Lower leg skin (tissue), 3 donors: ENCODE measurements around the gene AIMP1.

Experiments used
- POLR2A ChIP-seq, 2 donors: fragments of 450-650 bp; IDR thresholded peaks; one replicate each; pipeline ENCODE4 v1.6.1; 2016 to 2017; ENCODE audit warnings: antibody characterized with exemption in 2 of 2, mild to moderate bottlenecking in 1 of 2, moderate library complexity in 1 of 2
- TF ChIP-seq, protein P1 (sequence below), 3 donors: fragments of 450-650 bp; IDR thresholded peaks; one replicate each; pipeline ENCODE4 v1.5.1; 2016; ENCODE audit warnings: antibody characterized with exemption in 3 of 3, mild to moderate bottlenecking in 3 of 3, moderate library complexity in 2 of 3

DNA sequence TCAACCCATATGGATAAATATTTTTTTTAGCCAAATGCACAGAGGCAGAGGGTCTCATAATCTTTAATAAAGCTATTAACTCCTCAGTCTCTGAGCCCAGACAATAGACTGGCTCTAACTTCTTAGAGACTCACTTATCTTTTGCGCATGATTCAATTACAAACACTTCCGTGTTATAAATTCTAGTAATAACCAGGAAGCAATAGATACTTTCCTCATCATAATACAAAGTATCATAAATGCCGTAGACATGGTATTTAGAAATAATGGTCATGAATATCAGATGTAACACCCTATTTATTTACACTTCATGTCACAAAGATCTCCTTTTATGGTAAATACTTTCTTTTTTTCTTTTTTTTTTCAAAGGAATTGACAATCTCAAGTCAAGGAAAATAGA lies 56.7 kb downstream of the AIMP1 start:
- TF ChIP-seq, protein P1, sequence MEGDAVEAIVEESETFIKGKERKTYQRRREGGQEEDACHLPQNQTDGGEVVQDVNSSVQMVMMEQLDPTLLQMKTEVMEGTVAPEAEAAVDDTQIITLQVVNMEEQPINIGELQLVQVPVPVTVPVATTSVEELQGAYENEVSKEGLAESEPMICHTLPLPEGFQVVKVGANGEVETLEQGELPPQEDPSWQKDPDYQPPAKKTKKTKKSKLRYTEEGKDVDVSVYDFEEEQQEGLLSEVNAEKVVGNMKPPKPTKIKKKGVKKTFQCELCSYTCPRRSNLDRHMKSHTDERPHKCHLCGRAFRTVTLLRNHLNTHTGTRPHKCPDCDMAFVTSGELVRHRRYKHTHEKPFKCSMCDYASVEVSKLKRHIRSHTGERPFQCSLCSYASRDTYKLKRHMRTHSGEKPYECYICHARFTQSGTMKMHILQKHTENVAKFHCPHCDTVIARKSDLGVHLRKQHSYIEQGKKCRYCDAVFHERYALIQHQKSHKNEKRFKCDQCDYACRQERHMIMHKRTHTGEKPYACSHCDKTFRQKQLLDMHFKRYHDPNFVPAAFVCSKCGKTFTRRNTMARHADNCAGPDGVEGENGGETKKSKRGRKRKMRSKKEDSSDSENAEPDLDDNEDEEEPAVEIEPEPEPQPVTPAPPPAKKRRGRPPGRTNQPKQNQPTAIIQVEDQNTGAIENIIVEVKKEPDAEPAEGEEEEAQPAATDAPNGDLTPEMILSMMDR (IDR thresholded peaks at IDR 0.05) = no peak
- TF ChIP-seq POLR2A (IDR thresholded peaks at IDR 0.05) = no peak
